Gastroesophageal sphincter (tissue), 4 donors: ENCODE results near the gene PTPRN2. TPM values are rescaled to one million over a fixed set of nuclear protein-coding genes. Genes with fewer than 3 reads are reported as not detected.
"Not testable (repeated sequence)": the region's sequence is repeated elsewhere in the genome, so short reads cannot be mapped to it uniquely, and the experiment has no call there.

ENCODE experiments used
- ATAC-seq: fragments of 150-250 bp; one replicate; pipeline ENCODE4 v1.9.1; 2016; ENCODE audit warnings: mild to moderate bottlenecking, moderate library complexity
- H3K27ac ChIP-seq, 4 donors: fragments of 200-600 bp; sonication (generic) in 3 of 4; 1 replicate in 3 of 4; 2 replicates in 1 of 4; pipeline ENCODE4 v1.5.1; 2016 to 2019
- H3K27me3 ChIP-seq: fragments of 200-600 bp; sonication (generic); one replicate; pipeline ENCODE4 v1.5.1; 2019
- H3K36me3 ChIP-seq, 2 donors: fragments of 200-600 bp; sonication (generic); one replicate each; pipeline ENCODE4 v1.5.1; 2019; ENCODE audit warnings: control low read depth in 1 of 2
- H3K4me1 ChIP-seq, 3 donors: fragments of 200-600 bp; sonication (generic); 1 replicate in 2 of 3; 2 replicates in 1 of 3; pipeline ENCODE4 v1.5.1; 2016 to 2019; ENCODE audit warnings: control low read depth in 2 of 3
- H3K4me3 ChIP-seq, 2 donors: fragments of 200-600 bp; sonication (generic); one replicate each; pipeline ENCODE4 v1.5.1; 2019; ENCODE audit warnings: mild to moderate bottlenecking in 1 of 2, moderate library complexity in 1 of 2
- H3K9me3 ChIP-seq, 3 donors: fragments of 200-600 bp; sonication (generic); one replicate each; pipeline ENCODE4 v1.5.1; 2017 to 2019; ENCODE audit warnings: control low read depth in 2 of 3
- CTCF ChIP-seq, 4 experiments: fragments of 200-600 bp in 2 of 4; fragments of 450-650 bp in 2 of 4; sonication (generic) in 1 of 4; IDR thresholded peaks; one replicate each; pipeline ENCODE4 v1.5.1; 2017 to 2019; ENCODE audit warnings: antibody characterized with exemption in 4 of 4, mild to moderate bottlenecking in 2 of 4, moderate library complexity in 2 of 4
- EP300 ChIP-seq: sonication (generic); formaldehyde crosslinking; IDR thresholded peaks from one replicate; pipeline ENCODE4 v1.6.1; 2017; ENCODE audit warnings: antibody characterized with exemption, mild to moderate bottlenecking
- POLR2A ChIP-seq, 2 donors: fragments of 450-650 bp; IDR thresholded peaks; one replicate each; pipeline ENCODE4 v1.6.1; 2017; ENCODE audit warnings: antibody characterized with exemption in 2 of 2, mild to moderate bottlenecking in 2 of 2, moderate library complexity in 1 of 2
- POLR2AphosphoS5 ChIP-seq: sonication (generic); formaldehyde crosslinking; IDR thresholded peaks from one replicate; pipeline ENCODE4 v1.6.1; 2017; ENCODE audit warnings: antibody characterized with exemption
- WGBS, 2 donors: methylation state at CpG; one replicate each; pipeline ENCODE4 v1.1.5; 2018; ENCODE audit warnings: low coverage in 1 of 2; 5-methylcytosine and 5-hydroxymethylcytosine counted together
- total RNA-seq, 4 donors: library from RNA; depleted of rRNA; stranded (reverse); fragments of >200 nt; gene quantifications; one replicate each; pipeline ENCODE4 v1.1.0, GENCODE V29; 2016

PTPRN2 gene
- total RNA-seq, 4 donors from 2014 or later = 1.7 to 4.7 (median 3.3) TPM

DNA sequence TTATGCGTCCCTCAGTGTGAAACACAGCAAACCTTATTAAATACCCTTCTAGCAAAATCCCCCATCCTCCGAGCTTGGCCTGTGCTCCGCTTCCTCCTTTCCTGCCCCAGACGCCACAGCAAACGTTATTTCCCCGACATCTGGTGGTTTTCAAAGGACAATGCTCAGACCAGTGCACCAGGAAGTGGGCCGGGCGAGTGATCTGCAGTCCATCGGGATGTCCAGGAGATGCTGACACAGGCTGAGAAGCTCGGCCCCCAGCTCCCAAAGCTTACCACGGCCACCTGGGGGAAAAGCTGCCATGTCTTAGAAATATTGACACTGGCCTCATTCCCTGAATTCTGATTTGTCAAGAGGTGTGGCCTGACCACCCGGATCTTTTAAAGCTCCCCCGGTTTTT, 129.5 kb downstream of the PTPRN2 start:
- Histone ChIP-seq H3K4me3 (no peak overlapping the region), H3K9me3 (no peaks in the 10 kb centered on the region), H3K27ac (no peak overlapping the region), H3K36me3 (no peaks in the 10 kb centered on the region), H3K4me1 (no peaks in the 10 kb centered on the region), H3K27me3 (peaks cover 3% of the 10 kb centered on the region)
- no peak for TF ChIP-seq POLR2AphosphoS5
- TF ChIP-seq POLR2A (IDR thresholded peaks at IDR 0.05) = no peak
- no peak for TF ChIP-seq EP300
- no peak for TF ChIP-seq CTCF (IDR thresholded peaks at IDR 0.05)
- ATAC-seq = no peak
- 37 to 63% methylated on average over 4 to 8 of the region's 13 CpGs for WGBS, 2 donors

DNA sequence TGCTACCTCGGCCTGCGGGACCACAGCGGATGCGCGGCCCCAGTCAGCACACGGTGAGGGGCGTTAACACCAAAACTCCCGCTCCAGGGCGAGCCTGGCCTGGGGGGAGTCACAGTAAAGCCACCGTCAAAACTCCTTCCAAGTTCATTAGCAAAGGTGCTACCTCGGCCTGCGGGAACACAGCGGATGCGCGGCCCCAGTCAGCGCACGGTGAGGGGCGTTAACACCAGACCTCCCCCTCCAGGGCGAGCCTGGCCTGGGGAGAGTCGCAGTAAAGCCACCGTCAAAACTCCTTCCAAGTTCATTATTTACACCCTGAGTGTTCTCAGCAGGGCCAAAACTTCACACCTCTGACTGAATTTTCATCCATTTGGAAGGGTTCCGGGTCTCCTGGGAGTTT, 130.0 kb downstream of the PTPRN2 start:
- H3K9me3 ChIP-seq, H3K27me3 ChIP-seq, H3K36me3 ChIP-seq, ATAC-seq, H3K4me1 ChIP-seq, H3K27ac ChIP-seq, H3K4me3 ChIP-seq: not testable (repeated sequence)
- WGBS, 2 donors = 57% methylated on average over 1 of the region's 22 CpGs; no CpG with 5 or more reads in 1 of the 2 donors

DNA sequence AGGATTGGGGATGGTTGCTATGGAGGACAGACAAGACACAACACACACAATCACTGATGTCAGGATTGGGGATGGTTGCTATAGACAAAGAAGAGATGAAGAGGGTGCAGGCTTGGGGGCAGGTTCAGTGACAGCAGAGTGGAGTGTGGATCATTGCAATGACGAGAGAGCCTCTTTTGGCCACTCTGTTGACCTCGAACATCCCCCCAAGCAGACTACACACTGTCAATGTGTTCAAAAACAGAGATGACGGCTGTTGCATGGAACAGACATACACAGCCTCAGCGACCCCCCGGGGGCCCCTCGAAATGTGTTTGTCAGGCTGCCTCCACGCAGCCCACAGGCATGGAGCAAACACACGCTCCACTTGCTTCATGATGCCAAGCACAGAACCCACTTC, 133.0 kb downstream of the PTPRN2 start:
- Histone ChIP-seq H3K27me3 (peaks cover 12% of the 10 kb centered on the region), H3K36me3 (no peaks in the 10 kb centered on the region), H3K4me1 (no peaks in the 10 kb centered on the region), H3K9me3 (no peaks in the 10 kb centered on the region), H3K4me3 (no peak overlapping the region), H3K27ac (no peak overlapping the region)
- no peak for ATAC-seq
- 64 to 93% methylated on average over 3 to 6 of the region's 8 CpGs for WGBS, 2 donors
- TF ChIP-seq POLR2AphosphoS5 = no peak

DNA sequence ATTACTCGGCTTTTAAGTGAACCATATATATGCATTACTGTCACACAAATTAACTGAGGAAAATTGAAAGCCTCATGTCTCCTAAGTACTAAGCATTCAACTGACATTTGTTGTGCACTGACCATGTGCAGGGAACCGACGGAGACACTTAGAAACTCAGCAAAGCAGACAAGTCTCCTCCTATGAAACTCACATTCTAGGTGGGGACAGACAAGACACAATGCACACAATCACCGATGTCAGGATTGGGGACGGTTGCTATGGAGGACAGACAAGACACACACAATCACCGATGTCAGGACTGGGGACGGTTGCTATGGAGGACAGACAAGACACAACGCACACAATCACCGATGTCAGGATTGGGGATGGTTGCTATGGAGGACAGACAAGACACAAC, 134.0 kb downstream of the PTPRN2 start:
- H3K9me3 ChIP-seq = no peaks in the 10 kb centered on the region
- H3K27me3 ChIP-seq = peaks cover 17% of the 10 kb centered on the region
- TF ChIP-seq POLR2A (IDR thresholded peaks at IDR 0.05) (no peak), POLR2AphosphoS5 (no peak), CTCF (IDR thresholded peaks at IDR 0.05) (no peak), EP300 (no peak)
- no peak overlapping the region for H3K4me3 ChIP-seq
- H3K27ac ChIP-seq = no peak overlapping the region
- no peak for ATAC-seq
- H3K36me3 ChIP-seq = no peaks in the 10 kb centered on the region
- WGBS, 2 donors = 67% methylated on average over 1 of the region's 9 CpGs; no CpG with 5 or more reads in 1 of the 2 donors
- no peaks in the 10 kb centered on the region for H3K4me1 ChIP-seq

DNA sequence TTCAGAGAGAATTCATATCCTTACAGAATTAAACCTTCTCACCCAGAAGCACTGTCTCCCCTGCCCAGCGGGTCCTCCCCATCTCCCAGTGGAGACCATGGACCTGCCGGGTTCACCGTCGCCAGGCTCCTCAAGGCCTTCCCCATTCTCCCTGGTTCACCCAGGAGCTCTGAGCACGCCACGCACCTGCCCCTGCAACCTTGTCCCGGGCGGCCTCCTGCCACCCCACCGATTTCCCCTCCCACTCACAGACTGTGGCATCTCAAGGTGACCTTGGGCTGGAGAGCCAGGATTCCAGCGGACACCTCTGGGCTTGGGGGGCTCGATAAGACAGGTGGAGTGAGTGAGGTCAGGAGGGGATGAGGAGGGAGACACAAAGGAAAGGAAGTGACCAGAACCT, 135.3 kb downstream of the PTPRN2 start:
- WGBS, 2 donors = no CpG with 5 or more reads among the region's 11 CpGs
- no peak for ATAC-seq
- Histone ChIP-seq H3K9me3 (no peaks in the 10 kb centered on the region), H3K36me3 (no peaks in the 10 kb centered on the region), H3K4me1 (no peaks in the 10 kb centered on the region), H3K27ac (no peak overlapping the region), H3K4me3 (no peak overlapping the region), H3K27me3 (peaks cover 21% of the 10 kb centered on the region)
- TF ChIP-seq CTCF (IDR thresholded peaks at IDR 0.05) (no peak), EP300 (no peak), POLR2AphosphoS5 (no peak), POLR2A (IDR thresholded peaks at IDR 0.05) (no peak)

GRCh38 chr7:158450476-158451124, 137.0 kb downstream of the PTPRN2 start:
- Histone ChIP-seq H3K27ac (no peak overlapping the region), H3K27me3 (peaks cover 21% of the 10 kb centered on the region), H3K4me3 (no peak overlapping the region), H3K4me1 (no peaks in the 10 kb centered on the region), H3K36me3 (no peaks in the 10 kb centered on the region), H3K9me3 (no peaks in the 10 kb centered on the region)
- WGBS, 2 donors = 76 to 86% methylated on average over 12 to 23 of the region's 29 CpGs
- no peak for ATAC-seq
- TF ChIP-seq POLR2A (IDR thresholded peaks at IDR 0.05) (no peak), POLR2AphosphoS5 (no peak), CTCF (IDR thresholded peaks at IDR 0.05) (no peak), EP300 (no peak)
